Measurements from ENCODE around the gene COLQ.

The COLQ gene

GRCh38 chr3:15519096-15519495 is 2.4 kb downstream of the COLQ start:
- no peak for DNase-seq

- DNase-seq: no peak
These were observed 6.7 kb downstream of the COLQ start for GRCh38 chr3:15514663-15515340.

DNA sequence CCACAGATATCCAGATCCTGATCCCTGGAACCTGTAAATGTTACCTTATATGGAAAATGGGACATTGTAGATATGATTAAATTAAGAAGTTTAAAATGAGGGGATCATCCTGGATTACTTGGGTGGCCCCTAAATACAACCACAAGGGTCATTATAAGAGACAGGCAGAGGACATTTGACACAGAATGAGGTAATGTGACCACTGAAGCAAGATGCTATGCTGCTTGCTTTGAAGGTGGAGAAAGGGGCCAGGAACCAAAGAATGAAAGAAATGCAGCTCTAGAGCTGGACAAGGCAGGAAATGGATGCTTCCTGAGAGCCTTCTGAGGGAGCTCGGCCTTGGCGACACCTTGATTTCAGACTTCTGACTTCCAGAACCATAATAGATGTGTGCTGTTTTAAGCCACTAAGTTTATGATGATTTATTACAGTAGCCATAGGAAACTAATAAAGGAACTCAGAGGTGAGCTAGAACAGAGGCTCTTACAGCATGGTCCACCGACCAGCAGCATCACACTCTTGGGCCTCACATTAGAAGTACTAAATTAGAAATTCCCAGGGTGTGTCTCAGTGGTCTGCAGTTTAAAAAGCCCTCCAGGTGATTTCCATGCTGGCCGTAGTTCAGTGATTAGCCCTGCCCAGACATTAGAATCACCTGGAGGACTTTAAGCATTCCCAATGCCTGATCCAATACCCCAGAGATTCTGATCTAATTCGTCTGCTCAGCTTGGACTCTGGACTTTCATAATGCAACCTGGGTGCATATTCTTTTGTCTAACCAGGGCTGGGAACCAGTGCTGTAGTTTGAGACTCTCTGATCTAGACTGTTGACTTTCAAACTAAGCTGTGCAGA is 7.5 kb downstream of the COLQ start:
- DNase-seq: no peak

- DNase-seq: no peak
These were observed 8.4 kb downstream of the COLQ start for GRCh38 chr3:15513116-15513515.

- no peak for DNase-seq
These were observed 9.3 kb downstream of the COLQ start for GRCh38 chr3:15512166-15512565.

- DNase-seq: no peak
These were observed 10.3 kb downstream of the COLQ start for GRCh38 chr3:15511156-15511555.

GRCh38 chr3:15510493-15510892 is 11.0 kb downstream of the COLQ start:
- no peak for DNase-seq

- DNase-seq: no peak
These were observed 14.9 kb downstream of the COLQ start for GRCh38 chr3:15506571-15506970.

GRCh38 chr3:15505479-15506165 is 15.9 kb downstream of the COLQ start:
- DNase-seq: no peak

- peak; percentile 29 for DNase-seq
These were observed 18.9 kb downstream of the COLQ start for GRCh38 chr3:15502616-15503015.

DNA sequence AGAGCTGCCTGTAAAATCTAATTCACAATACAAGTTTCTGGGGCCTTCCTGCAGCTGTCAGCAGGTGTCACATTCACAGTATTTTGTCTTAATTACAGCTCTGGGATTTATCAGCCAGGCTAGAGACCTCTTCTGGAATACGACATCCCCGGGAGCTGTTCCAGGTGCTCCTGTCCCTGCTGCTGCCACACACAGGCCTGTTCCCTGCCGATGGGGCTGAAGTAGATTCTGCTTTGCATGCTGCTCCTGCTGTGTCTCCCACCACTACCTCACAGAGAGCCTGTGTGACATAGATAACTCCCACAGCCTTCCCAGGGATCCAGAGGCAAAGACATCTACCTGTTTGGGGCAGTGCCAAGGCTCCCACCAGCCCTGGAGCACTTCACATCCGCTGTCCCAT is 20.4 kb downstream of the COLQ start:
- peak; percentile 46 for DNase-seq

GRCh38 chr3:15500107-15500724 is 21.3 kb downstream of the COLQ start:
- DNase-seq: peak; percentile 30

GRCh38 chr3:15499536-15499935 is 22.0 kb downstream of the COLQ start:
- peak; percentile 37 for DNase-seq

DNA sequence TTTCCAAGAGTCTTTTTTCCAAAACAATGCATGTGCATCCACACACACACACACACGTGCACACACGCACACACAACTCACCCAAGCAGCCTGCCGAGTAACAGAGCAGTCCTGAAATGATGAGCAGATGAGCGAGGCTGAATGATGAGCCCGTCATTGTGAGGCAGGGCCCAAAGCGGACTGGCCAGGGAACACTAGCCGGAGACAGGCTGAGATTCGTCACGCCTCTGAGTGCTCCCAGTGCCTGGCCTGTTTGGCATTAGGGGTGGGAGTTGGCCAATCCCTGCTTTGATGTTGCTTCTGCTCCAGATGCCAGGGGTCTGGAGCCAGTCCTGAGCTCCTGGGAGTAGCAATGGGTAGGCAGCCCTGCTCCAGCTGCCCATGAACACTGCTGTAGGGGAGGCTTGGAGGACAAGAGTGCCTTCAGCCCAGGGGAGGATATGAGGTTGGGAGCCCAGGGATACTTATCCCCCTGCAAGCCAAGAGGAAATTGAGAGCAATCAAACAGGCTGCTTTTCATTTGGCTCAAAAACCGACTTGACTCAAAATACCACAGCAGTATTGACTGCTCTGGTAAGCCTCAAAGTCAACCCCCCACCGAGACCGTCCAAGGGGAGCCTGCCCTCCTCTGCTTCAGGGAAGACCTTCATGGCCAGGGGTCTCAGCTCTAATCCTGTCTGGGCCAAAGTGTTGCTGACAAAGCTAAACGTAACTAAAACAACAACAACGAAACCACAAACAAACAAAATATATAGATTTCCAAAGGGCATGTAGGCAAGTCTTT is 22.9 kb downstream of the COLQ start:
- DNase-seq: peak; percentile 44

- DNase-seq: peak; percentile 32
These were observed 23.5 kb downstream of the COLQ start for GRCh38 chr3:15497964-15498363.

DNA sequence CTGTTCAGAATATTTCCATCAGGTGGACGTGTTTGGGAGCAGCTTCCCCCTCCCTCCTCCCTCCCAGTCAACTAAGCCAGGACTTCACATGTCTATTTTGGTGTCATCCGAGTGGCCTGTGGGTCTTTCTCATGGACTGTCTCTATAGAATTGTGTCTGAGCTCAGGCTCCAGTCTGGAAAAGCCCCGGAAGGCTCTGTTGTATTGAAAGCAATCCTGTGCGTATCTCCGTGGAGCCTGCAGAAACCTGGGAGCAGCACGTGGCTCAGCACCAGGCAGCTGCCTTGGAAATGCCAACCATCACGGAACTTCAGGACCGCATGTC is 25.2 kb downstream of the COLQ start:
- DNase-seq: peak; percentile 23

DNA sequence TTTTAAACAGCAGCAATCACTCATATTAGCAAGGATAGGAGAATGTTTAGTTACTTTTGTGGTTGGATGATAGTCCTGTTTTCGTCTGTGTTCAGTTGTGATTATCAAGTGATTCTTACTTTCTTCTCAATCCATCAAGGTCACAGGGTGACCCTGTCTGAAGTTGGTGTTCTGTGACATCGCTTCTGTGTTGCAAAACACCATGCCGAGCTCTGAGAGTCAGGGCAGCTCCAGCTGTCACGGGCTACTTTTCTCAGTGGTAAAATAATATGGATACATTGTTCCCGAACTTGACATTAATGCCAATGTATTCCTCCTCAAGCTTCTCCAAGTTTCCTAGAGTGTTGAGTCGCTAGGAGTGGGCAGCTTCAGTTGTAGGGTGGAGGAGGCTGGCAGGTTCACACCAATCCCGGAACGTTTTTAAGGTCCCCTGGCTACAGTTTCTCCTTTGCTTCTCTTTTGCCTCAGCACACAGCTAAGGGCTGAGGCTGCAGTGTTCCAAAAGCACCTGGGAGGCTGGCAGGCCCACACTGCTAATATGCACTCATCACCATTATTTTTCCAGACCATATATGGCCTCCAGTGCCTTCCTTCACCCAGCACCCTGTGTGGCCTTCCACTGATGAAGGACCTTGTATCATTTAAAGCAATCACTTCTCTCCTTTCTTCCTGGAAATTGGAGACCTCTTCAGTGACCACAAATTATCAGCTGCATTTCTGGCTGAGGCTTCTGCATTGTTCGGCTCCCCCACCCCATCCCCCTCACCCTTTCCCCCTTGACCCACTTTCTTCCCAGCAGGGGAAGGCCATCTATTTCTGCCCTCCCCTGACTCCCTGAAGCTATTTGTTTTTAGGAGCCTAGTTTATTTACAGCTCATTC is 25.8 kb downstream of the COLQ start:
- peak; percentile 13 for DNase-seq

DNA sequence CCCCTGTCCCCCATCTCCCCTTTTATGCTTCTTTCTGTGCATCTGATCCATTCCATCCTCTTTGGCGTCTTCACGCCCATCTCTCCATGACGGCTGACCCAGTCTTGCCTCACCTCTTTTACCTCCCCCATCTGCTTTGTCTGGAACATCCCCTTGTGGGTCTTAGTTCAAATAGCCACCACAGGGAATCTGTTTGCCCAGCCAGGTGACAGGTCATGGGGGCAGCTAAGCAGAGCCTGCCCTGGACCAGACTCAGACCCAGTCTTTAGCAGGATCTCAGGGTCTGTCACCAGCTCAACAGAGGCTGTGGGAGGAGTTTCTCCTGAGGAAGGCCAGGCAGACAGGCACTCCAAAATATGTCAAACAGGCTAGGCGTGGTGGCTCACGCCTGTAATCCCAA is 28.1 kb downstream of the COLQ start:
- DNase-seq: peak; percentile 18

DNA sequence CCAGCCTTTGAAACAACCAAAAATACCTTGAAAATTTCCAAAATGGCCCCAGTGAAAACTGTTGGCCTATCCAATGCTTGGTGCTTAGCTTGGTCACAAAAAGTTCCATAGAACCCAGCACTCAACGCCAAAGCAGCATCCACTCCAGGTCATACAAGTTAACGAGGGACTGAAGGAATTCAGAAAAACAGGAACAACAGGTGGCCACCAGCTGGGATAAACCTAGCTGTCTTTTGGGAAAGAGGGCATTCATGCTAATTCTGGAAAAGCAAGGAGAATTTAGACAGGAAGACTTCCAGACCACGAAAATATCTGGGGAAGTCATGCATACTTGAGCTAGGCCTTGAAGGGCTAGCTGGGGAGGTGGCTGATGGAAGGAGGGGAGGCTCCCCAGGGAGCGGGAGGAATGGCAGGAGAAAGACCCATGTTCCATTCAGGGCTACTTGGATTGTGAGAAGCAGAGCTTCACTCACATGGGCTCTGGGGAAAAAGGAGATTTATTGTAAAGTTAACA is 28.6 kb downstream of the COLQ start:
- DNase-seq: peak; percentile 22

GRCh38 chr3:15491143-15491542 is 30.4 kb downstream of the COLQ start:
- DNase-seq: peak; percentile 22

- no peak for DNase-seq
These were observed 31.3 kb downstream of the COLQ start for GRCh38 chr3:15490158-15490557.

Data from activated CD8-positive, alpha-beta memory T cell treated with anti-CD3 and anti-CD28 coated beads, Interleukin-2, amount 50 U/mL, for 48 hours (primary cell).